Right lung (tissue), 5 donors: Measurements from ENCODE around the gene KARS1. TPM values are rescaled to one million over a fixed set of nuclear protein-coding genes. Genes with fewer than 3 reads are reported as not detected.
A peak's percentile ranks its signal among the peaks of the same experiment; 100 is the strongest.
"Not testable (repeated sequence)": the region's sequence is repeated elsewhere in the genome, so short reads cannot be mapped to it uniquely, and the experiment has no call there.

Source experiments
- DNase-seq, 2 donors: peaks; one replicate each; pipeline ENCODE4 v3.0.0-alpha.2; 2013
- polyA plus RNA-seq, 5 donors: library from polyadenylated mRNA; unstranded; fragments of 120-200 nt; gene quantifications; one replicate each; pipeline versions ENCODE4 v1.2.1 to v1.2.3, GENCODE V29; 2013; ENCODE audit warnings: inconsistent platforms in 1 of 5, low replicate concordance in 1 of 5; ENCODE audit not compliant: insufficient read length in 5 of 5, insufficient read depth in 1 of 5

The KARS1 gene
- polyA plus RNA-seq, 5 donors: 114 to 134 (median 123) TPM

DNA sequence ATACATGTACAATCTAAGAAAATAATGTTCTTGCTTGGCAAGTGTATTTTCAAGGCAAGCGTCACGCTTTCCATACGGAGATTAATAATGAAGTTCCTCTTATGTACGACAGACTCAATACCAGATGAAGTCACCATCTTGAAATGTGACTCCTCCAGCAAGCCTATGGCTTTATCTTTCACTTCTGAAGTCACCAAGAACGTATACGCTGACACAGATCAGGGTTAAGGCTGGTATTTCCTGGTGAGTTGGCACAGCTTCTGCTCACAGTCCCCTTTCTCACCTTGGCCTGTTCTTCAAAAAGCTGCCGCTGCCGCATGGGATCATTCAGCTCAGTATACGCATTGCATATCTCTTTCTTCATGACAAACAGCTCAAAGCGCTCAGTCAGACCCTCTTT is 18.3 kb downstream of the KARS1 start:
- no peak for DNase-seq

DNA sequence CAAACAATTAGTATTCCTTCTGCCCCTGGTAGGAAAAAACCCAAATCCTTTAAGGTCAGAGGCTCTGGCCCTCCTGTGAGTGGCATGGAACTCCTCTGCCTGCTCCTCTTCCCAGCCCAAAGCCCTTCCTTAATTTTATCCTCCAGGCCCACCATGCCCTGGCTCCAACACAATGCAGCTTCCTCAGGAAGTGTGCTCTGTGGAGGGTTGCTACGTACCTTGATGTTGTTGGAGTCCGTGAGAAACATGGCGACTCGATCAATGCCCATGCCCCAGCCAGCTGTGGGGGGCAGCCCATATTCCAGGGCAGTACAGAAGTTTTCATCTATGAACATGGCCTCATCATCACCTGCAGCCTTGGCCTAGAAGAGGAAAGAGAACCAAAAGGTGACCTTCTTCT is 19.1 kb downstream of the KARS1 start:
- no peak for DNase-seq

GRCh38 chr16:75627851-75628250 is 19.6 kb downstream of the KARS1 start:
- no peak for DNase-seq

DNA sequence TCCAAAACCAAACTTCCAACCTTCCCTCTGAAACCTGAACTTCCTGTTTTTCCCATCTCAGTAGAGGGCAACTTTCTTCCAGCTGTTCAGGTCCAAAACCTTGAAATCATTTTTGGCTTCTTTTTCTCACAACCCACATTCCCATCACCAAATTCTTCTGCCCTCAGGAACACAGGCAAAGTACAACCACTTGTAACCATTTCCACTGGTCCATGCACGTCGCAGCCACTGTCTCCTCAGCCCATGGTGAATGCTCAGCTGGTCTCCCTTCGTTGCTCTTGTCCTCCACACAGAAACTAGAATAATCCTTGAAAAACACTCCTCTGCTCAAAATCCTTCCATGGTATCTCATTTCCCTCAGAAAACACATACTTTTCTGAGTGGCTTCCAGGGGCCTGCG is 20.7 kb downstream of the KARS1 start:
- DNase-seq: no peak

GRCh38 chr16:75624921-75625334 is 22.5 kb downstream of the KARS1 start:
- DNase-seq: no peak

GRCh38 chr16:75622761-75623605 is 24.5 kb downstream of the KARS1 start, which contains the start of gene ADAT1:
TSS of gene ADAT1 (minus strand) at chr16:75623281. CDS start at chr16:75620799, 2,482 bp downstream.
- peak; percentile 98 for DNase-seq

- DNase-seq: no peak
Observed at GRCh38 chr16:75621170-75621477, 26.3 kb downstream of the KARS1 start.

- DNase-seq: no peak
Observed at GRCh38 chr16:75620326-75621169, 26.9 kb downstream of the KARS1 start.

DNA sequence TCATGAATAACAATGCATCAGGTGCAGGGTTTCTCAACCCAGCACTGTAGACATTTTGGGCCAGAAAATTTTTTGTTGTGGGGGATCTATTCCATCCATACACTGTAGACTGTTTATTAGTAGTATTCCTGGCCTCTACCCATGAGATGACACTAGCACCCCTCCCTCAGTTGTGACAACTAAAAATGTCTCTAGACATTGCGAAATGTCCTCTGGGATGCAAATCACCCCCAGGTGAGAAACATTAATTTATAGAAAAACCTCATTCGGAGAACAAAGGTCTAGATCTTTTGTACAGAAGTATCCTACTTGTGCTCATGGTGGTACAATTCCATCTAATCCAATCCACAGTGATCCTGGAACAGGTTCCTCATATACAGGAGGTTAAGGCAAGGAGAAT is 28.7 kb downstream of the KARS1 start:
- no peak for DNase-seq

GRCh38 chr16:75617121-75617520 is 30.3 kb downstream of the KARS1 start:
- DNase-seq: no peak

DNA sequence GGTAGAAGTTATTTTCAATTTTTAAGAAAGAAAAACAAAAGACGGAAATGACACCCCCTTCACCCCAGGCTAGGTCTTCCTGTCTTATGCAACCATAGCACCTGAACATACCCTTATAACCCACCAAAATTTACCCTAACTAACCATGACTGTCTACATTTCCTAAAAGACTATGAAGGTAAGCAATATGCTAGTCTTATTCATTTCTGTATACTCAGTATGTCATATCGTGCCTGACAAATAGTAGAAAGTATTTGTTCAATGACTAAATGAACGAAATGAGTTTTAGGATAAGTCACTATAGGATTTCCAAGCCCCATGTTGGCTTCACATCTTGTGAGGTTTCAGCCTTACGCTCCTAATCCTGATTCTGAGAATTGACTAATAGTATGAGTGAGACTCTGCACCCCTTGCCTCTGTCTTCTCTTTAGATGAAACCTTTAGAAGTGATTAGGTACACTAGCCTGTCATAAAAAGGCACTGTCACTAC is 30.9 kb downstream of the KARS1 start:
- DNase-seq: no peak

DNA sequence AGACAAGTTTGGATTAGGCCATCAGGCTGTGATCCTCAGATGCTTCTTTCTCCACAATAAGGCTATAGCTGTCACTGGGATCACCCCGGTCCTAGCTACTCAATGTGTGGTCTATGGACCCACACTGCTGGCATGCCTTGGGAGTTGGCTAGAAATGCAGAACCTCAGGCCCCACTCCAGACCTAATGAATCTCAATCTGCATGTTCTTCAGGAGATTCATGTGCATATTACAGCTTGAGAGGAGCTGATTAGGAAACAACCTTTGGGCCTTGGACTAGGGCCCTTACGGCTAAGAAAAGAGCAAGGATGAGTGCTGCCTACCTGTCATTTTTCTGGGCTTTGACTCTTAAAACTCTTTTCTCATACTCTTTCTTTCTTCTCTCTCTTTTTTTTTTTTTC is 31.8 kb downstream of the KARS1 start:
- no peak for DNase-seq

DNA sequence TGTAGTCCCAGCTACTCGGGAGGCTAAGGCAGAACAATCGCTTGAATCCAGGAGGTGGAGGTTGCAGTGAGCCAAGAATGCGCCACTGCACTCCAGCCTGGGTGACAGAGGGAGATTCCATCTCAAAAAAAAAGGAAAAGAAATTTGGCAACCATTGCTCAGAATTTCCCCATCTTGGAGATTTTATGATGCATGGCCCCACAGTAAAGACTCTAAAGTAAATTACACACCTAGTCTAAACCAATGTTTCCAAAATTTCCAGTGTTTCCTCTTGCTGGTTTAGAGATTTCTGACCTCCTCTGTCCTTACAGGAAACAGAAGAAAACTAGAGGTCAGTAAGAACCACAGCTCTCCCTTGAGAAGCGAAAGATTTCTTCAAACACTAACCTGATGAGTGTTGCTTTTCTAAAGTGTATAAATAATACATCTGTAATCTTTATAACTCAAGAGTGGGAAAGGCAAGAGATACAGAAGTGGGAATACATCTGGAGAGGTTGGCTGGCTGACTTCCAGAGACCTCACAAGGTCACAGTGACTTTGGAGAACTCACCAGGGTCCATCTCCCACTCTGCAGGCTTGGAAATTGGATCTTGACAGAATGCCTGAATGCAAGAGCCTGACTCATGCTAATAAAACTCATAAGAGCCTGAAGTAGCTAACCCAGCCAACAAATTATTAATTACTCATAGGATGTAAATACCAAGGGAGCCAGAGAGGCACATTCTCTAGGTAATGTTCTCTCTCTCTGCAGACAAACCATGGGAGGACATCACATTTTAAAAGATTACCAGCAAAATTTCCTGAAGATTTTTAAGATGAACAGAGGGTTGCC is 33.2 kb downstream of the KARS1 start:
- DNase-seq: no peak

DNA sequence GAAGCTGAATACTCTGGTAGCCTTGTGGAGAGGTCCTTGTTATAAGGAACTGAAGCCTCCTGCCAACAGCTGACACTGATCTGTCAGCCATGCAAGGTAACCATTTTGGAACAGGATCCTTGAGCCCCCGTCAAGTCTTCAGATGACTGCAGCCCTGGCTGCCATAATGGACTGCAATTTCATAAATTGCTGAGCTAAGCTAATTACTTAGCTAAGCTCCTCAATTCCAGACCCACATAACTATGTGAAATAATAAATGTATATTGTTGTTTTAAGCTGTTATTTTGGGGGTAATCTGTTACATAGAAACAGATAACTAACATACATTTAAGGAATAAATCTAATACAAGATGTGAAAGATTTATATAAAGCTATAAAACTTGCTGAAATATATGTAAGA is 41.0 kb downstream of the KARS1 start:
- DNase-seq: no peak

DNA sequence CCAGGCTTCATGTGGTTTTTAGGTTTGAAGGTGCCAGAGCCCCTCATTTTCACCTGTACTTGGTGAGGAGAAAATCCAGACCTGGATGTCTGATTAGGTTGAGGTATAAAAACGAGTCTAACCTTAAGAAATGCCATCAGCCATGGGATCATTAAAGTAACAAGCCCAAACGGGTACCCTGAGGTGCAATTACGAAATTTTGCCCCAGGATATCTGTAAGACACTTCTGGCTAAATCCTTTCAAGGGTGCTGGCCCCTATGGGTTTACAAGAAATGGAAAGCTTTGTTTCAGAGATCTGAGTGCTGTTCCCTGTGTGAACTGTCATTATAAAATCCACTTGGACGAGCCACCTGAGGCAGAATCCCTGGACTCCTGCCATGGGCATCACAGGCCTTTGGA is 44.2 kb downstream of the KARS1 start:
- no peak for DNase-seq

DNA sequence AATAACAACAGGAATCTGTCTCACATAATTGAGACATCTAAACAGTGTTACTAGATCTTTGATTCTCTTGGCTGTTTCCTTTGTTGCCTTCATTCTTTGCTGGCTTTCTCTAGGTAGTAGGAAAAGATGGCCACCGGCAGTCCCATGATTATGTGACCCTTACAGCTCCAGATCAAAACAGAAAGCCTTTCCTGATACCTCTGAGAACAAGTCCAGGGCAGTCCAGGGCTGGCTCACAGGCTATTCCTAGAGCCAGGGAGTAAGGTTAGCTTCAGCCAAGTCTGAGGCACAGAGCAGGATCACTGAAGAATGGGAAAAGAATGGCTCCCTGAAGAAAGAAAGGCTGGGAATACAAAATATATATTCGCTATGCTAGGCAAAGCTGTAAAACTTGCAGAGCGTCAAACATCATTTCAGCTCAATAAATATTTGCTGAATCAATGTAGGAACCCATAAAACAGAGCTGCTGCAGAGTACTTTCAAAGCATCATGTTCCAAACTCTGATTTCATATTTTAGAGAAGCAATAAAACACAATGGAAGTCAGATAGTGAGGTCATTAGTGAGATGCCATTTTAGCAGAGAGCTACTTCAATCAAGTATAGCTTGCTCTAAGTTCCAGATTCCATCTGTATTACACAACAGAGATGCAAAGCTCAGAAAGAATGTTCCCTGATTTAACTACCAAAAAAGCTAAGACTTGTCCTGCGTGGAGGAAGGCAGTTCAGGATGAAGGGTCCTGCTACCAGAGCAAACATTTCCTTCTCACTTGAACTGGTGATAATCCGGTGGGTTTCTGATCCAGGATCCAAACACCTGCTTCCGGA is 47.8 kb downstream of the KARS1 start:
- no peak for DNase-seq

GRCh38 chr16:75593825-75594820 is 53.3 kb downstream of the KARS1 start:
- DNase-seq: no peak

GRCh38 chr16:75593308-75593707 is 54.2 kb downstream of the KARS1 start:
- DNase-seq: no peak

GRCh38 chr16:75591927-75592326 is 55.5 kb downstream of the KARS1 start:
- not testable (repeated sequence) for DNase-seq
